Sciatic nerve (tissue), 2 donors: Measurements from ENCODE around the gene RAB44. TPM values are rescaled to one million over a fixed set of nuclear protein-coding genes. Genes with fewer than 3 reads are reported as not detected.

ENCODE experiments used
- ATAC-seq: fragments of 200-7000 bp; cut with Tn5 transposase; one replicate; pipeline ENCODE4 v1.9.1; 2020; ENCODE audit warnings: mild to moderate bottlenecking, moderate library complexity
- DNase-seq: peaks from one replicate; pipeline ENCODE4 v3.0.0-alpha.2; 2020; ENCODE audit warnings: low spot score
- intact Hi-C: fragments of 100-400 bp; cut with DNase I; formaldehyde crosslinking; loops from one replicate; pipeline ENCODE4 v1.14.2; 2022
- total RNA-seq: library from RNA; stranded (reverse); fragmentation: NEBNext Ultra II Directional; extraction: Animal tissue kit (Norgen Biotek cat#: 25700); gene quantifications from one replicate; pipeline ENCODE4 v1.2.1, GENCODE V29; 2021
- donor health status: DM: no; HTN: no; CAD: no.
- donor health status: DM: no; HTN: no; CAD: no.

The RAB44 gene
- total RNA-seq, 1 donor from 2014 or later = 0.27 TPM

DNA sequence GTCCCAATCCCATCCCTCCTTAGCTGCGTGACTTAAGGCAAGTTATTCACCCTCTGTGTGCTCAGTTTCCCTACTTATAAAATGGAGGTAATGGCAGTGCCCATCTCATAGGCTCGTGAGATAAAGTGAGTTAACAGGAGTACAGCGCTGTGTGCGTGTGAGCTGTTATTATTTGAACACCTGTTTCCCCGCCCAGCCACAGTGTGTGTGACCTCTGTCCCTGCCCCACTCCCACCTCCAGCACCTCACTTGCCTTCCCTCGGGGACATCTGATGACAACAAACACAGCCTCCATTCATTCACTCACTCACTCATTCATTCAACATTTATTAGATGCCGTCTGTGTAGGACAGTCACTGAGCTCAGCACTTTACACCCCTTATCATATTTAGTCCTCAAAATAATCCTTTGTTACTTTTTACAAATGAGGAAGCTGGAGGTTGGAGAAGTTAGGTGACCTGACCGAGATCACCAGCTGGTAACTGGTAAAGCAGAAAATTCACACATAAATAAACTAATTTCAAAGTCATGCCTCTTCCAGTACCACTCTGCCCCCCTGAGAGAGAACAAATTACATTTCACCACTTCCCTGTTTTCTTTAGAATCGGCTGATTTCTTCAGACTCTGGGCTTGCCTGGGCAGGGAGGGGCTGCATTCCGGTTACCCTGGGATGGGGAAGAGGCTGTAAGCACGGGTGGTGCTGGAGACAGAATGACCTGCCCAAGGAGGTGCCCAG, 83.0 kb downstream of the RAB44 start:
- DNase-seq (no peak), ATAC-seq (no peak)
- intact Hi-C loops = no loop called here

DNA sequence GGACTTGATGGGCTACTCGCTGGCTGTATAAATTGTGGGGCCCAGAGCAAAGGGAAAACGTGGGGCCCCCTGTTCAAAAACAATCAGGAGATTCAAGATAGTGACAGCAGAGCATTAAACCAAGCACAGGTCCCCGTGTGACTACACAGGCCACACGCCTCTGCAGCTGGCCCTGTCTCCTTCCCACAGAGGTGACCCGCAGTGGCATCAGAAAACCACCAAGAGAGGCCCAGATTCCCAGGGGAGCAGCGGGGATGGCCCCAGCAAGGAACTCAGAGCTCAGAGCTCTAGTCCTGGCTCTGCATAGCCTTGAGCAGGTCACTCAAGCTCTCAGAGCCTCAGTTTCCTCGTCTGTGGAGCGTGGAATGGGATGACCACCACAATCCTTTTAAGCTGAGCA, 84.0 kb downstream of the RAB44 start:
- no peak for ATAC-seq
- intact Hi-C loops = no loop called here
- no peak for DNase-seq

Other genes with a start within 250 kb of the RAB44 start
- gene STK38, start 150.3 kb upstream of the RAB44 start, total RNA-seq = 39.7 TPM
- gene SRSF3, start 103.5 kb upstream of the RAB44 start, total RNA-seq = 218 TPM
- gene CDKN1A, start 19.1 kb upstream of the RAB44 start, total RNA-seq = 142 TPM
- 6.9 TPM for gene CPNE5, start 141.6 kb downstream of the RAB44 start, total RNA-seq
- gene PPIL1, start 177.0 kb downstream of the RAB44 start, total RNA-seq = 12.7 TPM
- gene C6orf89, start 188.1 kb downstream of the RAB44 start, total RNA-seq = 56.6 TPM